Endothelial cell of umbilical vein (primary cell): Measurements from ENCODE around the gene ZFP36.

Experiments used
- CTCF ChIP-seq, 2 donors: IDR thresholded peaks; 1 replicate in 1 of 2; 2 replicates in 1 of 2; pipeline ENCODE4 v1.5.1; 2011; ENCODE audit warnings: low read length in 2 of 2, mild to moderate bottlenecking in 2 of 2, moderate library complexity in 2 of 2, control low read depth in 1 of 2, inconsistent platforms in 1 of 2, low read depth in 1 of 2; ENCODE audit not compliant: insufficient read depth in 1 of 2; ENCODE audit errors: extremely low read depth in 1 of 2
- FOS ChIP-seq: IDR thresholded peaks from 2 replicates; pipeline ENCODE4 v1.6.1; 2011; ENCODE audit warnings: mild to moderate bottlenecking, low read length, moderate library complexity, borderline replicate concordance; ENCODE audit not compliant: insufficient read depth
- GATA2 ChIP-seq: IDR thresholded peaks from 2 replicates; pipeline ENCODE4 v1.7.0; 2011; ENCODE audit warnings: low read depth, mild to moderate bottlenecking, moderate library complexity, mixed read lengths, low read length; ENCODE audit not compliant: insufficient read length, insufficient read depth
- MAX ChIP-seq: IDR thresholded peaks from 2 replicates; pipeline ENCODE4 v1.6.1; 2011; ENCODE audit not compliant: insufficient read depth, insufficient read length
- MYC ChIP-seq: IDR thresholded peaks from one replicate; pipeline ENCODE4 v1.6.1; 2011; ENCODE audit warnings: mild to moderate bottlenecking, low read depth, low read length
- POLR2A ChIP-seq: IDR thresholded peaks from 2 replicates; pipeline ENCODE4 v1.6.1; 2012; ENCODE audit warnings: low read depth, mild to moderate bottlenecking, control low read depth, low read length
- POLR2AphosphoS5 ChIP-seq: IDR thresholded peaks from 2 replicates; pipeline ENCODE4 v1.6.1; 2012; ENCODE audit warnings: low read depth, mild to moderate bottlenecking, control low read depth, low read length, moderate library complexity; ENCODE audit not compliant: insufficient read depth

- TF ChIP-seq FOS (no peak), CTCF (IDR thresholded peaks at IDR 0.05; ENCODE audit: extremely low read depth in 1 of 2, insufficient read depth in 1 of 2, low read depth in 1 of 2, low read length in 2 of 2) (no peak), MYC (no peak), POLR2A (no peak), MAX (no peak), POLR2AphosphoS5 (no peak), GATA2 (no peak)
Observed at GRCh38 chr19:39416152-39417120, 9.8 kb downstream of the ZFP36 start.
